Measurements from ENCODE around the gene COX20. TPM values are rescaled to one million over a fixed set of nuclear protein-coding genes. Genes with fewer than 3 reads are reported as not detected.

The COX20 gene
- total RNA-seq, 4 donors from 2014 or later, result 81.7 to 120 (median 96.0) TPM

- Histone ChIP-seq H3K4me3 (no peak overlapping the region), H3K4me1 (peaks cover 12 to 93% (median 30%) of the 10 kb centered on the region in 3 donors), H3K36me3 (peaks cover 48 to 83% of the 10 kb centered on the region in 2 donors), H3K9me3 (no peaks in the 10 kb centered on the region), H3K27ac (peak overlapping the region in 1 of 4 donors; percentile 6), H3K27me3 (no peaks in the 10 kb centered on the region)
- ATAC-seq, result no peak
- TF ChIP-seq POLR2AphosphoS5 (IDR thresholded peaks at IDR 0.05), result no peak
- TF ChIP-seq POLR2A (IDR thresholded peaks at IDR 0.05), result no peak
- no peak for TF ChIP-seq EP300 (IDR thresholded peaks at IDR 0.05)
- TF ChIP-seq CTCF (IDR thresholded peaks at IDR 0.05), result no peak
- WGBS, 2 donors (ENCODE audit: low coverage in 1 of 2), result 48 to 56% methylated on average over 3 of the region's 3 CpGs
Measured at GRCh38 chr1:244857761-244858160, 22.3 kb downstream of the COX20 start.

- no peaks in the 10 kb centered on the region for H3K27me3 ChIP-seq
- H3K4me3 ChIP-seq, result no peak overlapping the region
- no peak for TF ChIP-seq POLR2AphosphoS5 (IDR thresholded peaks at IDR 0.05)
- TF ChIP-seq EP300 (IDR thresholded peaks at IDR 0.05), result no peak
- TF ChIP-seq POLR2A (IDR thresholded peaks at IDR 0.05), result no peak
- no peak for TF ChIP-seq CTCF (IDR thresholded peaks at IDR 0.05)
- 25 to 69% methylated on average over 1 of the region's 1 CpG for WGBS, 2 donors (ENCODE audit: low coverage in 1 of 2)
- H3K27ac ChIP-seq, result no peak overlapping the region
- no peaks in the 10 kb centered on the region for H3K9me3 ChIP-seq
- H3K36me3 ChIP-seq, result peaks cover 43 to 77% of the 10 kb centered on the region in 2 donors
- H3K4me1 ChIP-seq, result peaks cover 12 to 87% (median 30%) of the 10 kb centered on the region in 3 donors
- no peak for ATAC-seq
Measured at GRCh38 chr1:244858357-244858756, 22.9 kb downstream of the COX20 start.

- no peak for ATAC-seq
- Histone ChIP-seq H3K36me3 (peaks cover 32 to 60% of the 10 kb centered on the region in 2 donors), H3K27me3 (no peaks in the 10 kb centered on the region), H3K4me3 (peak overlapping the region in 1 of 2 donors; percentile 88), H3K27ac (peak overlapping the region in 2 of 4 donors; percentile 100), H3K9me3 (no peaks in the 10 kb centered on the region), H3K4me1 (peaks cover 9 to 73% (median 27%) of the 10 kb centered on the region in 3 donors)
- WGBS, 2 donors (ENCODE audit: low coverage in 1 of 2), result 34 to 45% methylated on average over 2 to 9 of the region's 9 CpGs
- TF ChIP-seq POLR2A (IDR thresholded peaks at IDR 0.05) (no peak), EP300 (IDR thresholded peaks at IDR 0.05) (no peak), CTCF (IDR thresholded peaks at IDR 0.05) (no peak), POLR2AphosphoS5 (IDR thresholded peaks at IDR 0.05) (no peak)
Measured at GRCh38 chr1:244860078-244860477, 24.6 kb downstream of the COX20 start.

- H3K4me1 ChIP-seq, result peaks cover 4 to 72% (median 27%) of the 10 kb centered on the region in 3 donors
- TF ChIP-seq CTCF (IDR thresholded peaks at IDR 0.05) (no peak), EP300 (IDR thresholded peaks at IDR 0.05) (no peak), POLR2AphosphoS5 (IDR thresholded peaks at IDR 0.05) (no peak), POLR2A (IDR thresholded peaks at IDR 0.05) (no peak)
- peaks cover 23 to 50% of the 10 kb centered on the region in 2 donors for H3K36me3 ChIP-seq
- H3K9me3 ChIP-seq, result no peaks in the 10 kb centered on the region
- peak overlapping the region; percentile 81 to 88 for H3K4me3 ChIP-seq
- peak overlapping the region in 3 of 4 donors; percentile 10 to 100 (median 100) for H3K27ac ChIP-seq
- H3K27me3 ChIP-seq, result no peaks in the 10 kb centered on the region
- ATAC-seq, result no peak
- 20% methylated on average over 2 of the region's 2 CpGs; no CpG with 5 or more reads in 1 of the 2 donors for WGBS, 2 donors (ENCODE audit: low coverage in 1 of 2)
Measured at GRCh38 chr1:244860914-244861610, 25.6 kb downstream of the COX20 start.

GRCh38 chr1:244861683-244862082 is 26.2 kb downstream of the COX20 start:
- TF ChIP-seq POLR2AphosphoS5 (IDR thresholded peaks at IDR 0.05) (no peak), EP300 (IDR thresholded peaks at IDR 0.05) (no peak), CTCF (IDR thresholded peaks at IDR 0.05) (no peak), POLR2A (IDR thresholded peaks at IDR 0.05) (no peak)
- Histone ChIP-seq H3K36me3 (peaks cover 17 to 44% of the 10 kb centered on the region in 2 donors), H3K4me3 (peak overlapping the region; percentile 81 to 88), H3K27ac (peak overlapping the region in 3 of 4 donors; percentile 49 to 100 (median 100)), H3K9me3 (no peaks in the 10 kb centered on the region), H3K4me1 (peaks cover 4 to 71% (median 27%) of the 10 kb centered on the region in 3 donors), H3K27me3 (no peaks in the 10 kb centered on the region)
- 0 to 5% methylated on average over 2 of the region's 2 CpGs for WGBS, 2 donors (ENCODE audit: low coverage in 1 of 2)
- ATAC-seq, result no peak

Measured in gastroesophageal sphincter (tissue), 4 donors.